Mucosa of descending colon (tissue), 3 donors: Measurements from ENCODE around the gene C3orf52. TPM values are rescaled to one million over a fixed set of nuclear protein-coding genes. Genes with fewer than 3 reads are reported as not detected.
"Not testable (repeated sequence)": the region's sequence is repeated elsewhere in the genome, so short reads cannot be mapped to it uniquely, and the experiment has no call there.

ENCODE experiments used
- ATAC-seq: fragments of 200-7000 bp; cut with Tn5 transposase; one replicate; pipeline ENCODE4 v1.9.1; 2020; ENCODE audit warnings: mild to moderate bottlenecking, moderate library complexity
- DNase-seq, 3 donors: peaks; one replicate each; pipeline ENCODE4 v3.0.0-alpha.2; 2020
- H3K36me3 ChIP-seq: fragments of 200-600 bp; one replicate; pipeline ENCODE4 v1.8.0; 2021; ENCODE audit warnings: low read depth, mild to moderate bottlenecking
- H3K4me1 ChIP-seq: fragments of 200-600 bp; one replicate; pipeline ENCODE4 v1.8.0; 2021; ENCODE audit warnings: low read depth, mild to moderate bottlenecking
- H3K4me3 ChIP-seq: fragments of 200-600 bp; one replicate; pipeline ENCODE4 v1.8.0; 2021; ENCODE audit warnings: mild to moderate bottlenecking
- H3K9me3 ChIP-seq: fragments of 200-600 bp; one replicate; pipeline ENCODE4 v1.8.0; 2021; ENCODE audit warnings: mild to moderate bottlenecking
- CTCF ChIP-seq: fragments of 200-600 bp; IDR thresholded peaks from one replicate; pipeline ENCODE4 v1.8.0; 2022; ENCODE audit warnings: antibody characterized with exemption, mild to moderate bottlenecking
- intact Hi-C, 2 donors: fragments of 100-400 bp; cut with DNase I in 1 of 2; cut with micrococcal nuclease in 1 of 2; formaldehyde crosslinking; loops; one replicate each; pipeline versions ENCODE4 v1.11.0 to v1.11.1; 2022; cut with DNase I, micrococcal nuclease
- total RNA-seq, 3 donors: library from RNA; stranded (reverse); fragmentation: NEBNext Ultra II Directional in 2 of 3; extraction: Animal tissue kit (Norgen Biotek cat#: 25700) in 2 of 3; gene quantifications; one replicate each; pipeline versions ENCODE4 v1.2.1 to v1.2.4, GENCODE V29; 2021 to 2023
- donor health status: DM: no; HTN: no; CAD: no; lungs with moderate emphysema.
- donor health status: DM: no; HTN: no; CAD: no.
- donor health status: DM: no; HTN: yes; CAD: no.

C3orf52 gene
- total RNA-seq, 3 donors from 2014 or later, result 22.6 to 49.9 (median 36.3) TPM

- ATAC-seq, result no peak
- no peak for TF ChIP-seq CTCF
- Histone ChIP-seq H3K4me3 (no peak overlapping the region), H3K4me1 (no peaks in the 10 kb centered on the region), H3K9me3 (no peaks in the 10 kb centered on the region), H3K36me3 (no peaks in the 10 kb centered on the region)
- intact Hi-C loops, result no loop called here
- no peak for DNase-seq
Measured at GRCh38 chr3:112061152-112061551, 25.0 kb upstream of the C3orf52 start.

- peaks cover 27% of the 10 kb centered on the region for H3K4me1 ChIP-seq
- H3K9me3 ChIP-seq, H3K4me3 ChIP-seq, intact Hi-C loops, H3K36me3 ChIP-seq: not testable (repeated sequence)
- DNase-seq (peak; percentile 83 to 87 (median 85)), ATAC-seq (peak; percentile 52)
Measured at GRCh38 chr3:112072387-112073060, 13.7 kb upstream of the C3orf52 start.

GRCh38 chr3:112074006-112074405 lies 12.2 kb upstream of the C3orf52 start:
- peaks cover 27% of the 10 kb centered on the region for H3K4me1 ChIP-seq
- H3K4me3 ChIP-seq, result no peak overlapping the region
- no peaks in the 10 kb centered on the region for H3K36me3 ChIP-seq
- no peak for DNase-seq
- TF ChIP-seq CTCF, result no peak
- no peaks in the 10 kb centered on the region for H3K9me3 ChIP-seq
- ATAC-seq, result no peak
- intact Hi-C loops, result no loop called here

- ATAC-seq (peak; percentile 98), DNase-seq (peak; percentile 71 to 73 (median 73))
- no peaks in the 10 kb centered on the region for H3K9me3 ChIP-seq
- no peak for TF ChIP-seq CTCF
- H3K36me3 ChIP-seq, result no peaks in the 10 kb centered on the region
- intact Hi-C loops, result no loop called here
- peaks cover 27% of the 10 kb centered on the region for H3K4me1 ChIP-seq
- no peak overlapping the region for H3K4me3 ChIP-seq
Measured at GRCh38 chr3:112074616-112075497, 11.3 kb upstream of the C3orf52 start.

GRCh38 chr3:112078125-112079083 lies 7.8 kb upstream of the C3orf52 start:
- no peak for DNase-seq
- H3K9me3 ChIP-seq, result no peaks in the 10 kb centered on the region
- no peak for ATAC-seq
- no peak overlapping the region for H3K4me3 ChIP-seq
- intact Hi-C loops, result no loop called here
- no peak for TF ChIP-seq CTCF
- H3K4me1 ChIP-seq, result peaks cover 22% of the 10 kb centered on the region
- no peaks in the 10 kb centered on the region for H3K36me3 ChIP-seq
